Endodermal cell (in vitro differentiated cells): Measurements from ENCODE around the gene KIF3A. TPM values are rescaled to one million over a fixed set of nuclear protein-coding genes. Genes with fewer than 3 reads are reported as not detected.

ENCODE experiments used
- DNase-seq: peaks from one replicate; pipeline ENCODE4 v3.0.0-alpha.2; 2017
- H3K27ac ChIP-seq: 2 replicates; pipeline ENCODE4 v1.5.1; 2013; ENCODE audit warnings: mild to moderate bottlenecking, low read depth, low read length, moderate library complexity
- H3K27me3 ChIP-seq: 2 replicates; pipeline ENCODE4 v1.6.1; 2013; ENCODE audit warnings: mild to moderate bottlenecking, low read length, moderate library complexity; ENCODE audit not compliant: insufficient read depth, control insufficient read depth, poor library complexity, severe bottlenecking
- H3K36me3 ChIP-seq: 2 replicates; pipeline ENCODE4 v1.7.0; 2013; ENCODE audit warnings: mild to moderate bottlenecking, low read length, moderate library complexity; ENCODE audit not compliant: control insufficient read depth, insufficient read depth
- H3K4me1 ChIP-seq: one replicate; pipeline ENCODE4 v1.7.0; 2013; ENCODE audit warnings: low read length; ENCODE audit not compliant: control insufficient read depth, insufficient read depth
- H3K4me3 ChIP-seq: 2 replicates; pipeline ENCODE4 v1.5.1; 2013; ENCODE audit warnings: mild to moderate bottlenecking, low read length, moderate library complexity
- H3K9ac ChIP-seq: 2 replicates; pipeline ENCODE4 v1.6.1; 2013; ENCODE audit warnings: mild to moderate bottlenecking, low read length, moderate library complexity; ENCODE audit not compliant: poor library complexity, severe bottlenecking; ENCODE audit errors: extremely low read depth
- H3K9me3 ChIP-seq: 2 replicates; pipeline ENCODE4 v1.6.1; 2013; ENCODE audit warnings: mild to moderate bottlenecking, low read length, moderate library complexity; ENCODE audit not compliant: control insufficient read depth
- H3K27ac Mint-ChIP-seq: 2 replicates; pipeline ENCODE4 v1.8.0; 2020; ENCODE audit warnings: mixed read lengths
- H3K27me3 Mint-ChIP-seq: 2 replicates; pipeline ENCODE4 v1.8.0; 2021; ENCODE audit warnings: mild to moderate bottlenecking, mixed read lengths; ENCODE audit not compliant: insufficient read depth
- H3K36me3 Mint-ChIP-seq: 2 replicates; pipeline ENCODE4 v1.8.0; 2020; ENCODE audit warnings: low read depth, mixed read lengths
- H3K4me1 Mint-ChIP-seq: 2 replicates; pipeline ENCODE4 v1.8.0; 2020; ENCODE audit warnings: mixed read lengths
- H3K4me3 Mint-ChIP-seq: 2 replicates; pipeline ENCODE4 v1.8.0; 2020; ENCODE audit warnings: mild to moderate bottlenecking, moderate library complexity, mixed read lengths
- H3K9me3 Mint-ChIP-seq: 2 replicates; pipeline ENCODE4 v1.8.0; 2020; ENCODE audit warnings: mild to moderate bottlenecking, mixed read lengths
- CTCF ChIP-seq: fragments of 200-600 bp; sonication (generic); conservative IDR thresholded peaks from 2 replicates; pipeline ENCODE4 v1.5.0; 2021; ENCODE audit warnings: antibody characterized with exemption, mild to moderate bottlenecking
- WGBS, 2 experiments: methylation state at CpG; one replicate each; pipeline versions ENCODE4 v1.1.5 to v1.1.7; 2013; ENCODE audit warnings: missing lambda C conversion rate in 2 of 2, mixed read lengths in 1 of 2; ENCODE audit not compliant: insufficient coverage in 1 of 2, insufficient read length in 1 of 2; 5-methylcytosine and 5-hydroxymethylcytosine counted together
- long read RNA-seq, 4 experiments: library from polyadenylated mRNA in 2 of 4; library from RNA in 1 of 4; library from capped mRNA in 1 of 4; stranded (forward) in 3 of 4; unstranded in 1 of 4; transcript quantifications; one replicate each; pipeline ENCODE4 v2.0.0, GENCODE V29; 2020 to 2021; ENCODE audit warnings: inconsistent platforms in 1 of 4
- polyA plus RNA-seq, 2 experiments: library from polyadenylated mRNA; stranded (reverse); fragments of 50-300 nt; gene quantifications; one replicate each; pipeline ENCODE4 v1.2.3, GENCODE V29; 2013
- total RNA-seq, 2 donors: library from RNA; stranded (reverse); fragmentation: NEBNext Ultra II Directional in 1 of 2; extraction: Animal tissue kit (Norgen Biotek cat#: 25700) in 1 of 2; gene quantifications; 2 replicates in 1 of 2; 3 replicates in 1 of 2; pipeline ENCODE4 v1.2.1, GENCODE V29; 2021

The KIF3A gene
- total RNA-seq: 10 to 100 TPM; 19.6 to 25.2 TPM
- 14.6 TPM for polyA plus RNA-seq (2013, experiment 1 of 2)
- 14.7 TPM for polyA plus RNA-seq (2013, experiment 2 of 2)
- long read RNA-seq, experiment 1, partial matches to known transcripts: 1 of 4 reads
- long read RNA-seq, experiment 1, other reads (novel, unspliced or antisense): 3 of 4 reads
- long read RNA-seq, experiment 2, full-length matches to known transcripts: 1 of 6 reads
- long read RNA-seq, experiment 2, partial matches to known transcripts: 1 of 6 reads
- long read RNA-seq, experiment 2, other reads (novel, unspliced or antisense): 4 of 6 reads
- long read RNA-seq, experiment 3, full-length matches to known transcripts: 1 of 58 reads
- long read RNA-seq, experiment 3, partial matches to known transcripts: 54 of 58 reads
- long read RNA-seq, experiment 3, other reads (novel, unspliced or antisense): 3 of 58 reads
- long read RNA-seq, experiment 4, partial matches to known transcripts: 17 of 19 reads
- long read RNA-seq, experiment 4, other reads (novel, unspliced or antisense): 2 of 19 reads

- H3K4me1 ChIP-seq: no peaks in the 10 kb centered on the region
- peak within 1 kb of the TSS; percentile 82 for H3K4me3 ChIP-seq
- H3K27ac Mint-ChIP-seq: peak within 1 kb of the TSS; percentile 48
- H3K9me3 Mint-ChIP-seq: peaks cover 1% of the 10 kb centered on the region
- WGBS, 2 experiments: 2 to 3% methylated on average over 25 to 81 of the region's 81 CpGs
- peak within 1 kb of the TSS; percentile 73 for H3K4me3 Mint-ChIP-seq
- H3K27me3 Mint-ChIP-seq: peaks cover 18% of the 10 kb centered on the region
- peaks cover 23% of the 10 kb centered on the region for H3K27me3 ChIP-seq
- peak; percentile 11 for TF ChIP-seq CTCF
- peaks cover 10% of the 10 kb centered on the region for H3K36me3 Mint-ChIP-seq
- peaks cover 9% of the 10 kb centered on the region for H3K36me3 ChIP-seq
- peaks cover 6% of the 10 kb centered on the region for H3K4me1 Mint-ChIP-seq
- DNase-seq: peak; percentile 99
- H3K9me3 ChIP-seq: peaks cover 1% of the 10 kb centered on the region
- H3K9ac ChIP-seq: no peak within 1 kb of the TSS
- peak within 1 kb of the TSS; percentile 58 for H3K27ac ChIP-seq
Measured at GRCh38 chr5:132736853-132737833, at the start of gene KIF3A. KIF3A (minus strand) TSS chr5:132737546; CDS start chr5:132737419, 127 bp downstream.

DNA sequence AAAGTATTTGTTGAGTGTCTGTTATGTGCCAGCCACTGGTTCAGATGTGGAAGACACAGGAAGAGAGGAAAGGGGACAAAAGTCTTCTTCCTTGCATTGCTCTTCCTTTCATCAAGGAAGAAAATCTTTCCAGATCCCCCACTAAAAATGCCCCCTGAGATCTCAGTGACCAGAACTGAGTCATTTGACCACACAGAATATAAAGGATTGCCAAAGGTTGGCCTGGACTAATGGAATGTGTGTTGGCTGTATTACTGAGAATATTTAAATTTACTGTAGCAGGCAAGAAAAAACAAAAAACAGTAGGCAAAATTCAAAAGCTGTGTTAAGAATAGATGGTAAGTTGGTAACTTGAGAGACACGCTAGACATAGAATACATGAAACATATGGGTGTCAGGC is 49.7 kb upstream of the KIF3A start:
- H3K36me3 Mint-ChIP-seq: no peaks in the 10 kb centered on the region
- H3K27me3 Mint-ChIP-seq: peaks cover 14% of the 10 kb centered on the region
- H3K9me3 Mint-ChIP-seq: no peaks in the 10 kb centered on the region
- H3K27ac ChIP-seq: no peak overlapping the region
- no peak overlapping the region for H3K4me3 Mint-ChIP-seq
- DNase-seq: no peak
- H3K27ac Mint-ChIP-seq: no peak overlapping the region
- WGBS, 2 experiments: 100% methylated on average over 1 of the region's 1 CpG
- H3K4me1 Mint-ChIP-seq: peaks cover 29% of the 10 kb centered on the region
- no peaks in the 10 kb centered on the region for H3K9me3 ChIP-seq
- no peaks in the 10 kb centered on the region for H3K36me3 ChIP-seq
- no peak overlapping the region for H3K9ac ChIP-seq
- H3K4me1 ChIP-seq: peaks cover 5% of the 10 kb centered on the region
- H3K27me3 ChIP-seq: peaks cover 9% of the 10 kb centered on the region
- TF ChIP-seq CTCF: no peak
- no peak overlapping the region for H3K4me3 ChIP-seq

DNA sequence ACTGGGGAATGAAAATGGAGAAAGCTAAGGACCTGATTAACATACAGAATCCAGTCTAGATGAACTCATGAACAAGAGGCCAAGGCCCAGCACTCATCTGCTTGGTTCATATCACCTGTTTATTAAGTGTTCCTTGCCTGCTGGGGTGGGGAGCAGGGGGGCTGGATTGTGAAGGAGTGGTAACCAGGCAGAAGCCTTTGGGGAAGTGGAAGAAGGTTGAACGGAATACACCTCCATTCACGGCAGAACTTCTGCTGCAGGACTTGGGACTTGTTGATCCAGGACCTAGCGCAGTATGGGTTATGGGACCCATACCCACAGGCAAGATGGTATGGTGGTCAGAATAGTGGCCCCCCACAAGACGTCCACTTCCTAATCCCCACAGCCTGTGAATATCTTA is 48.5 kb upstream of the KIF3A start:
- DNase-seq: no peak
- H3K36me3 ChIP-seq: no peaks in the 10 kb centered on the region
- no peak for TF ChIP-seq CTCF
- Mint-ChIP-seq H3K4me3 (no peak overlapping the region), H3K27me3 (peaks cover 24% of the 10 kb centered on the region), H3K4me1 (peaks cover 29% of the 10 kb centered on the region), H3K27ac (no peak overlapping the region), H3K9me3 (no peaks in the 10 kb centered on the region), H3K36me3 (no peaks in the 10 kb centered on the region)
- 94% methylated on average over 2 to 4 of the region's 4 CpGs for WGBS, 2 experiments
- H3K4me1 ChIP-seq: peaks cover 5% of the 10 kb centered on the region
- no peak overlapping the region for H3K27ac ChIP-seq
- peaks cover 19% of the 10 kb centered on the region for H3K27me3 ChIP-seq
- H3K9ac ChIP-seq: no peak overlapping the region
- no peak overlapping the region for H3K4me3 ChIP-seq
- H3K9me3 ChIP-seq: no peaks in the 10 kb centered on the region
